Body of pancreas (tissue), 4 donors: ENCODE measurements around the gene MYL3. TPM values are rescaled to one million over a fixed set of nuclear protein-coding genes. Genes with fewer than 3 reads are reported as not detected.
A peak's percentile ranks its signal among the peaks of the same experiment; 100 is the strongest.
"Not testable (repeated sequence)": the region's sequence is repeated elsewhere in the genome, so short reads cannot be mapped to it uniquely, and the experiment has no call there.

Experiments used
- ATAC-seq: fragments of 150-250 bp; one replicate; pipeline ENCODE4 v1.9.1; 2016
- DNase-seq, 4 donors: peaks; one replicate each; pipeline ENCODE4 v3.0.0-alpha.2; 2019
- H3K27ac ChIP-seq, 4 donors: fragments of 200-600 bp; sonication (generic); 1 replicate in 3 of 4; 2 replicates in 1 of 4; pipeline versions ENCODE4 v1.5.1 to v1.6.1; 2016 to 2019; ENCODE audit warnings: mild to moderate bottlenecking in 1 of 4, mixed read lengths in 1 of 4, moderate library complexity in 1 of 4
- H3K27me3 ChIP-seq, 2 donors: fragments of 200-600 bp; sonication (generic); one replicate each; pipeline ENCODE4 v1.6.0; 2016; ENCODE audit warnings: mild to moderate bottlenecking in 1 of 2
- H3K36me3 ChIP-seq, 2 donors: fragments of 200-600 bp; sonication (generic); replicated peaks in 1 of 2; 2 replicates each; pipeline ENCODE4 v1.5.1; 2016; ENCODE audit warnings: low read depth in 2 of 2; ENCODE audit not compliant: insufficient read depth in 1 of 2
- H3K4me1 ChIP-seq: fragments of 200-600 bp; sonication (generic); one replicate; pipeline ENCODE4 v1.6.0; 2016
- H3K4me3 ChIP-seq, 2 donors: fragments of 200-600 bp; sonication (generic); 1 replicate in 1 of 2; 2 replicates in 1 of 2; pipeline ENCODE4 v1.5.1; 2016 to 2019
- H3K9me3 ChIP-seq, 3 donors: fragments of 200-600 bp; sonication (generic); 1 replicate in 2 of 3; 2 replicates in 1 of 3; pipeline ENCODE4 v1.5.1; 2016
- POLR2A ChIP-seq, 3 donors: fragments of 450-650 bp; IDR thresholded peaks; one replicate each; pipeline ENCODE4 v1.6.1; 2016; ENCODE audit warnings: antibody characterized with exemption in 3 of 3, mild to moderate bottlenecking in 2 of 3
- WGBS, 2 donors: methylation state at CpG; one replicate each; pipeline ENCODE4 v1.1.5; 2017; 5-methylcytosine and 5-hydroxymethylcytosine counted together
- intact Hi-C: fragments of 100-400 bp; cut with DNase I; formaldehyde crosslinking; loops from one replicate; pipeline ENCODE4 v1.15.1; 2023
- total RNA-seq, 2 donors: library from RNA; depleted of rRNA; stranded (reverse); fragments of >200 nt; gene quantifications; one replicate each; pipeline ENCODE4 v1.1.0, GENCODE V29; 2016
- TF ChIP-seq, protein P1 (sequence below), 7 experiments: fragments of 450-650 bp in 4 of 7; fragments of 200-600 bp in 3 of 7; sonication (generic) in 3 of 7; IDR thresholded peaks; one replicate each; pipeline ENCODE4 v1.5.1; 2016 to 2019; ENCODE audit warnings: antibody characterized with exemption in 7 of 7

Gene MYL3
- total RNA-seq, 2 donors from 2014 or later: 10.4 TPM; not detected in 1

DNA sequence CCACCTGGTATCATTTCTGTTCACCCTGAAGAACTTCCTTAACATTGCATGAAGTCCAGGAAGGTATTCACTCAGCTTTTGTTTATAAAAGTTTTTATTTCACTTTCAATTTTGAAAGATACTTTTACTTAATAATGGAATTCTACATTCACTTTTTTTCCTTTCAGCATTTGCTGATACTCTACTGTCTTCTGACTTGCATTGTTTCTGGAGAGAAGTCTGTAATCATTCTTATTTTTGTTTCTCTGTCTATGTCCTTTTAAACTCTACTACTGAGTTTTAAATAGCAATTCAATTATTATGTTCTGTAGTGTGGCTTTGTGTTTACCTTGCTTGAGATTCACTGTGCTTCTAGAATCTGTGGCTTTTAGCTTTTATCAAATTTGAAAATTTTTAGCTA lies 42.4 kb downstream of the MYL3 start:
- TF ChIP-seq, protein P1, sequence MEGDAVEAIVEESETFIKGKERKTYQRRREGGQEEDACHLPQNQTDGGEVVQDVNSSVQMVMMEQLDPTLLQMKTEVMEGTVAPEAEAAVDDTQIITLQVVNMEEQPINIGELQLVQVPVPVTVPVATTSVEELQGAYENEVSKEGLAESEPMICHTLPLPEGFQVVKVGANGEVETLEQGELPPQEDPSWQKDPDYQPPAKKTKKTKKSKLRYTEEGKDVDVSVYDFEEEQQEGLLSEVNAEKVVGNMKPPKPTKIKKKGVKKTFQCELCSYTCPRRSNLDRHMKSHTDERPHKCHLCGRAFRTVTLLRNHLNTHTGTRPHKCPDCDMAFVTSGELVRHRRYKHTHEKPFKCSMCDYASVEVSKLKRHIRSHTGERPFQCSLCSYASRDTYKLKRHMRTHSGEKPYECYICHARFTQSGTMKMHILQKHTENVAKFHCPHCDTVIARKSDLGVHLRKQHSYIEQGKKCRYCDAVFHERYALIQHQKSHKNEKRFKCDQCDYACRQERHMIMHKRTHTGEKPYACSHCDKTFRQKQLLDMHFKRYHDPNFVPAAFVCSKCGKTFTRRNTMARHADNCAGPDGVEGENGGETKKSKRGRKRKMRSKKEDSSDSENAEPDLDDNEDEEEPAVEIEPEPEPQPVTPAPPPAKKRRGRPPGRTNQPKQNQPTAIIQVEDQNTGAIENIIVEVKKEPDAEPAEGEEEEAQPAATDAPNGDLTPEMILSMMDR (IDR thresholded peaks at IDR 0.05): no peak
- TF ChIP-seq POLR2A (IDR thresholded peaks at IDR 0.05): no peak
- Histone ChIP-seq H3K27me3 (no peaks in the 10 kb centered on the region), H3K4me1 (no peaks in the 10 kb centered on the region), H3K36me3 (no peaks in the 10 kb centered on the region), H3K4me3 (no peak overlapping the region), H3K27ac (no peak overlapping the region), H3K9me3 (peaks cover 0 to 5% (median 0%) of the 10 kb centered on the region in 3 donors)
- no peak for ATAC-seq
- intact Hi-C loops: no loop called here
- no peak for DNase-seq

DNA sequence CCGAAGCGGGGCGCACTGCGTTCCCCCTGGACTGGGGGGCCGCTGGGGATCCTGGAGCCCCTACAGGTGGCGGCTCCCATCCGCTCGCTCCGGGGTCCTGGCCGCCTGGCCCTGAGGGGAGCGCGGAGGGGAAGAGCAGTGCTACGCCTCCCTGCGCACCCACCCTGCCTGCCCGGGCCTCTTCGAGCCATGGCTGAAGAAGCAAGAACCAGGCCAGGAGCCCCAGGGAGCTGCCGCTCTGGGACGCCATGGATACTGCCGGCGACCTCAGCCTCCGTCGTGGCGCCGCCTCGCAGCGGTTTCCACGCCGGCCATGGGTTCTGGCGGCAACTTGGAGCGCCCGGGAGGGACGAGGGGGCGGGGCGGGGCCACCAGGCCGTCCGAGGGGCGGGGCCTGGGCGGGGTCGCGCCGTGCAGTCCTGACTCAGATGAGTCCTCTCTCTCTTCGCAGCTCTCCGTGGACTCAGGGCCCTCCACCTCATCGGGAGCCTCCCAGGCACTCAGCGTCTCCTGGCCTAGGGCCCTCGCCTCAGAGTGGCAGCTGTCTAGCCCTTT lies 50.9 kb downstream of the MYL3 start:
- ATAC-seq (peak; percentile 94), DNase-seq (peak; percentile 83 to 92 (median 88))
- 0 to 3% methylated on average over 1 to 45 of the region's 46 CpGs for WGBS, 2 donors
- intact Hi-C loops: no loop called here
- TF ChIP-seq, protein P1 (IDR thresholded peaks at IDR 0.05): no peak
- peak in 1 of 3 donors; percentile 23 for TF ChIP-seq POLR2A (IDR thresholded peaks at IDR 0.05)
- Histone ChIP-seq H3K4me3 (peak overlapping the region; percentile 3 to 26), H3K27ac (peak overlapping the region; percentile 47 to 75 (median 68)), H3K27me3 (no peaks in the 10 kb centered on the region), H3K4me1 (peaks cover 23% of the 10 kb centered on the region), H3K36me3 (no peaks in the 10 kb centered on the region), H3K9me3 (no peaks in the 10 kb centered on the region)

DNA sequence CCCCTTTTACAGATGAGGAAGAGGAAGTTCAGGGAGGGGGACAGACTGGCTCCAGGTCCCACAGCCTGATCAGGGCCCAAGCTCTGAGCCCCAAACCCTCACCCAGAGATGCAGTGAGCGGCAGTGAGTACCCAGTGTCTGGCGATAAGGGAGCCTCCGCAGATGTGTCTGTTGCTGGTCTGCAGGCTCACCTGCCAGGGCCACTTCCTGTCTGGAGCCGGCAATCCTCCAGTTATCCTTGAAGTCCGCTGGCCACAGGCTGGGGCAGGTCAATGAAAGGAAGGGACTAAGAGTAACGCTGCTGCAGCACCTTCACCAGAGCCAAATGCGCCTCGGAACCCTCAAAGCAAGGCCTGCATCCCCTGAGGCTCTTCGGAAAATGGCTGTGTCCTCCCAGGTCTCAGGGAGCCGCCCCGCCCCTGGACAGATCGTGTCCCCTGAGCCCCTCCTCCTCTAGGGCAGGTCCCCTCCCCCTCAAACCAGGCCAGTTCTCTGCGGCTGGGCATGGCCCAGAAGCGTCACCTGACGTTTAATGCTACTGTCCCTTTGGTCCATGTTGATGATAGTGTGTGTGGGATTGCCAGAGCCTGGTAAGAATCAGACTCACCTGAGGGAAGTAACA lies 51.5 kb downstream of the MYL3 start:
- WGBS, 2 donors: 8 to 21% methylated on average over 10 to 15 of the region's 15 CpGs
- Histone ChIP-seq H3K4me3 (peak overlapping the region; percentile 3 to 26), H3K27me3 (no peaks in the 10 kb centered on the region), H3K9me3 (no peaks in the 10 kb centered on the region), H3K27ac (peak overlapping the region; percentile 47 to 75 (median 68)), H3K4me1 (peaks cover 23% of the 10 kb centered on the region), H3K36me3 (no peaks in the 10 kb centered on the region)
- DNase-seq (peak; percentile 61 to 75 (median 66)), ATAC-seq (peak; percentile 83)
- TF ChIP-seq POLR2A (IDR thresholded peaks at IDR 0.05): no peak
- TF ChIP-seq, protein P1 (IDR thresholded peaks at IDR 0.05): no peak
- intact Hi-C loops: no loop called here

DNA sequence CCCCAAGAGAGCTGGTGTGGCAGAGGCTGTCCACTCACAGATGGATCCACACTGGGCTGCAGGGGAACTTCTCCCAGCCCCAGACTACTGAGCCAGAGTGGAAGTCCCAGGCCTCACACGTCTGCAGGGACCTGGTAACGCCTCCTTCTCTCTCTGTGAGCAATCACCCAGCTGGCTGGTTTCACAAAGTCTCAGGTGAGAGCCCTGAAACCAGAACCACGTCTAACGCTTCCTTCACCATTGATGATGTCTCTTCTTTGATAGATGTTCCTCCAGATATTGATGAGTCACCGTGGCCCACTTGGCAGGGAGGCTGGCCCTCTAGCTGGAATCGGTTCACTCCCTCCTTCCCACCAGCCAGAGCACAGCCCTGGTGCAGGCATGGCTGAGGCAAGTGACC lies 54.5 kb downstream of the MYL3 start:
- ATAC-seq, intact Hi-C loops, H3K4me3 ChIP-seq, H3K27ac ChIP-seq, H3K27me3 ChIP-seq, DNase-seq, H3K9me3 ChIP-seq, H3K36me3 ChIP-seq: not testable (repeated sequence)
- WGBS, 2 donors: 75 to 76% methylated on average over 5 to 6 of the region's 6 CpGs
- H3K4me1 ChIP-seq: peaks cover 23% of the 10 kb centered on the region

Other genes with a start within 250 kb of the MYL3 start
- 10 to 100 TPM; 30.3 to 48.5 TPM for gene ALS2CL, start 169.8 kb downstream of the MYL3 start, total RNA-seq
- not detected for gene TMIE, start 162.1 kb downstream of the MYL3 start, total RNA-seq
- 1 to 10 TPM; 2.6 to 3.1 TPM for gene PRSS50, start 145.6 kb downstream of the MYL3 start, total RNA-seq
- 1 to 10 TPM; 1.8 to 8.2 TPM for gene PTH1R, start 14.3 kb upstream of the MYL3 start, total RNA-seq
- gene CCDC12, start 113.3 kb upstream of the MYL3 start, total RNA-seq: 10 to 100 TPM; 25.4 to 67.2 TPM
- gene NBEAL2, start 116.2 kb upstream of the MYL3 start, total RNA-seq: 100 to 1,000 TPM in 1 of 2 donors, 10 to 100 TPM in 1; 98.8 to 151 TPM